NK-92 (cell line): Measurements from ENCODE around the gene GABPA.
A peak's percentile ranks its signal among the peaks of the same experiment; 100 is the strongest.
"Not testable (repeated sequence)": the region's sequence is repeated elsewhere in the genome, so short reads cannot be mapped to it uniquely, and the experiment has no call there.

Source experiments
- DNase-seq: peaks from one replicate; lab custom pipeline; 2025; ENCODE audit not compliant: unreplicated experiment; lab: John Stamatoyannopoulos, UW

Gene GABPA

GRCh38 chr21:25734904-25735645 is at the start of gene GABPA, which contains the start of gene ATP5PF:
GABPA (plus strand) TSS chr21:25734972; CDS start chr21:25741599, 6,627 bp downstream.
ATP5PF (minus strand) TSS chr21:25734904; CDS start chr21:25729794, 5,110 bp downstream.
- DNase-seq, result peak; percentile 87

GRCh38 chr21:25687787-25688186 is 47.0 kb upstream of the GABPA start:
- DNase-seq, result no peak

DNA sequence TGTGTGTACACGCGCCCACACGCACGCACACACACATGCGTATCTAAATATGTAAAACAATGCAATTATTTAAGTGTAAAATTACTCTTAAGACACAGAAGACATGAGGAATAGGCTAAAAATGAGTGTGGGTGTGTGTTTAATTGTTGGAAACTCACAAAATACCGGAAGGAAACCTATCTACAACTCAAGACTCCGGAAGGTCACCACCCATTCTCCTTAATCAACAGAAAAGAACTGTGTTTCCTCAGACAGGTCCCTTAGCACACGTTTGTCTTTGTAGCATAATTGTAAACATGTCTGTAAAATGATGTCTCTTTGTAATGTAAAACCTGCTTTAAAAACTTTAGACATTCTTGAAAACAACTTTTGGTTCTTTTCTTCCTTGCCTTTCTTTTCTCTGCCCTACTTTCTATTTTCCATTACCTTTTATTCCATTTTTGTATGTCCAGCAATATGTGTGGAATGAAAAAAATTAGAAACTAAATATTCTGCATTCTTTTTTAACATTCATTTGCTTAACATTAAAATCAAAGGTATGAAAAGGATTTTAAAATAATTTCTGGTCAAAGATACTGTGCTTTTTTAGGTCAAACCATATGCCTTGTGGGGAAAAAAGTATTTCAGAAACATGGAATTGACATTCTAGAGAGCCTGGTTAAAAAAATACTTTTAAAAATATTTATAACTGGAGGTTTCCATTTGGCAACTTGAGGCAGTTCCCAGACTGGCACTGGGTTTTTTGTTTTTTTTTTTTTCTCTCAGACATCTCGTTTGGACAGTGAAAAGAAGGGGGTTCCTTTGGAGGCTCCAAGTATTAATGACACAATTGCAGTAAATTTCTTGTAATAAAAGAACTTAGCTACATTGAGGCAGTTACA is 46.3 kb upstream of the GABPA start:
- no peak for DNase-seq

DNA sequence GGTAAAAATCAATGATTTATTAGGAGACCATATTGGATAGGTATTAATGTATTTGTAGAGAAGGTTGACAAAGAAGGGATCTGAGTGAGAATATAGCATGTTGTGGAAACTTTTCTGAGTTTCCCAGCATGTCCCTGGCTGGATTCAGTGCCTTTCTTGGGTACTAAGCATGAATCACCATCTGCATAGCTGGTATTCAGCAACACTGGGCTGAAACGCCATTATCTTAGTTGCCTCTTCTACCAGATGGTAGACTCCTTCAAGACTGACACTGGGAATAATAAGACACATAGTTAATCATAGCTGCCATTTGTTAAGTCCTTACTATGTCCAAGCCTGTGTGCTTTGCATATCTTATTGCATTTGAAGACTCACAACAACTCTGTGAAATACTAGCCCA is 45.5 kb upstream of the GABPA start:
- no peak for DNase-seq

DNA sequence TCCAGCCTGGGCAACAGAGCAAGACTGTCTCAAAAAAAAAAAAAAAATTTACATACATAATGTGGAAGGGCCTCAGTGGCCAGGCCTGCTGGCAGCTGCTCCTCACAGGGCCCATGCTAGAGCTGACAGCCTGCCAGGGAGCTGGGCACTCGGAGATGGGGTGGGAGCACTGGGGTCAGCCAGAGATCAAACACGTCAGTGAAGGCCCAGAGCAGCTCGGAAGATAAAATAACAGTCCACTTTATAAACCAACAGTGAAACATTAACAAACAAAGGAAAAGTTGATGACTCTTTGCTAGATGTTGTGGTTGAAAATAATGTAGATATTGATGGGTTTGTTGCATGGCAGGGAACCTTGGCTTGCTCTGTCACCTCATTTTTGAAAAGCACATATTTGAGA is 42.8 kb upstream of the GABPA start:
- DNase-seq, result no peak

- not testable (repeated sequence) for DNase-seq
Measured at GRCh38 chr21:25695461-25695860, 39.3 kb upstream of the GABPA start.

GRCh38 chr21:25700741-25701140 is 34.0 kb upstream of the GABPA start:
- DNase-seq, result no peak

DNA sequence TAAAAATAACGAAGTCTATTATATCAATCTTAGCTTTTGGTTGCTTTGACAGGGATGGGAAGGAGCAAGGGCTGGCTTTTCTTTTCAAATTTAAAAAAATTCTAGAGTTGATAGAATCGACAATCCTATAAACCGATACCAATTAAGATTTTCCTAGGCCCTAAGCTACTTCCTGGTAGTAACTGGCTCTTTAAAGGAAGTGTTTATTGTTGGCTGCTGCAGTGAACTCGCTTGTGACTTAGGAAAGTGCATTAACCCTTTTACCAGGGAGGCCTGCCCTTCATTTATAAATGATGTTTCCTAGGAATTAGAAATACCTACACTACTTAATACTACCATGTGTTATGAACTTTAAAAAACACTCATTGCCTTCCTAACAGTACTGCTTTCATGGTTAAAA is 33.2 kb upstream of the GABPA start:
- DNase-seq, result no peak

DNA sequence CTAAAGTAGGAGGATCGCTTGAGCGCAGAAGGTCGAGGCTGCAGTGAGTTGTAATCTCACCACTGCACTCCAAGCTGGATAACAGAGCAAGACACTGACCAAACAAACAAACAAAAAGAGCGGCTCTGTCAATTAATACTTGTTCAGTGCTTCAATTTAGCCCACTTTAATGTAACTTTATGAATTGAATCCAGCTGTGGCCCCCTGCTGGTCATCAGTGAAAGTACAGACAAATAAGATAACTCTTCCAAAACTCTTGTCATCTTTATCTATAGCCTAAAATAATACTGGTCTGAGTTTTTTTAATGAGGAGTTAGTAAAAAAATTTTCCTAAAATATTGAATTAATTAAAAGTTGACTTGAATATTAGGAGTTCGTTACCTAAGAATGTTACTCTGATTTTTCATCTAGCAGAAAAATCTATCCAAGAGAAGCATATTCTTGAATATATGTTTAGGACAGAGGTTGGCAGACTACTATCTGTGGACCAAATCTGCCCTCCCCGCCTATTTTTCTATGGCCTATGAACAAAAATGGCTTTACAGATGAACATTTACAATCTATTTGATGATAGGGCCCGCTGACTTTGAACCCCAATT is 26.2 kb upstream of the GABPA start:
- no peak for DNase-seq

- no peak for DNase-seq
Measured at GRCh38 chr21:25709684-25710265, 25.0 kb upstream of the GABPA start.

DNA sequence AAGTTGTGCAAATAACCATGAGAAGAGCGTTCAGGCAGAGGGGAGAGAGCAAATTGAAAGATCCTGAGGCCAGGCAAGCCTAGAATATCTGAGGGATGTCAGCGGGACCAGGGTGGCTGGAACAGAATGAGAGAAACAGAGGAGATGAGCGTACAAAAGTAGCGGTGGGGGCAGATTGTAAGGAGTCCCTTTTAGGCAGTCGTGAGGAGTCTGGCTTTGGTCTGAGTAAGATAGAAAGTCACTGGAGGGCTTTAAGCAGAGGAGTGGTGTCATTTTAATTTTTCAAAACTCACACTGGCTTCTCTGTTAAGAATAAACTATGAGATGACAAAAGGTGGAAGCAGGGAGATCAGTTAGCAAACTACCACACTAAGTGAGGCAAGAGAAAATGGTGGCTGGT is 24.2 kb upstream of the GABPA start:
- DNase-seq, result no peak

- DNase-seq, result not testable (repeated sequence)
Measured at GRCh38 chr21:25714066-25714465, 20.7 kb upstream of the GABPA start.

- DNase-seq, result no peak
Measured at GRCh38 chr21:25717491-25718147, 17.2 kb upstream of the GABPA start.

DNA sequence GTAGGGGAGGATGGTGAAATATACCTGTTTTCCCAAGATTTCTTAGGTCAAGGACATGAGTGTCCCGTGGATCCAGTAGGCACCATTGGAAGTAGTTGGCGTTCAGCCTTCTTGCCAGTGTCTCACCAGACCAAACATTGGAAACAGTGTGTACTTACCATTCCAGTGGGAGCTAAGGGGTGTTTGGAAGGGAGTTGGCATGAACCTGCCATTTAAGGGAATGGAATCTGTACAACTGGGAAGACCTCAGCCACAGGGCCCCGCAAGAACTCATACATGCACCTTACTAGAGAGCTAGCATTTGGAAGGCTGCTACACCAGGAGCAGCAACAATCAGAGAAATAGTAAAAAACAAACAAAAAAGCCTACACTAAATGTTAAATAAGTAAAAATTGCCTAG is 12.8 kb upstream of the GABPA start:
- no peak for DNase-seq

DNA sequence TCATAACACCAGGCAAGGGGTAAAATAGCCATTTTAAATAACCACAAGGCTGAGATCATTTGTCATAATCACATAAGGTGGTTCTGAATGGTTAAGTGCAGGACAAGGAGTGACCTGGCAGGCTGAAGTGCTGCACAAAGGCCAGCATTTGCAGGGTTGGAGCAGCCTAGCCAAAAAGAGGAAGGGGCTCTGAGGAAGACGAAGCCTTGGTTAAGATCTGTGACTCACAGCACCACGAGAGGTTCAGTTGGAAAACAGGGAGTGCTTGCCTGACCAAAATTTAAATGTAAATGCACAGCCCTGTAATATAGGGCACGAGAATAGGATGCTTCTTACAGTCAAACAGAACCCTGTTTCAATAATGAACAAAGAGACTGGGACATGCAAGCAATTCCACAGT is 12.1 kb upstream of the GABPA start:
- DNase-seq, result no peak

- no peak for DNase-seq
Measured at GRCh38 chr21:25732091-25732760, 2.5 kb upstream of the GABPA start.

- no peak for DNase-seq
Measured at GRCh38 chr21:25733859-25734653, 716 bp upstream of the GABPA start.

- no peak for DNase-seq
Measured at GRCh38 chr21:25734654-25734903, 193 bp upstream of the GABPA start.

DNA sequence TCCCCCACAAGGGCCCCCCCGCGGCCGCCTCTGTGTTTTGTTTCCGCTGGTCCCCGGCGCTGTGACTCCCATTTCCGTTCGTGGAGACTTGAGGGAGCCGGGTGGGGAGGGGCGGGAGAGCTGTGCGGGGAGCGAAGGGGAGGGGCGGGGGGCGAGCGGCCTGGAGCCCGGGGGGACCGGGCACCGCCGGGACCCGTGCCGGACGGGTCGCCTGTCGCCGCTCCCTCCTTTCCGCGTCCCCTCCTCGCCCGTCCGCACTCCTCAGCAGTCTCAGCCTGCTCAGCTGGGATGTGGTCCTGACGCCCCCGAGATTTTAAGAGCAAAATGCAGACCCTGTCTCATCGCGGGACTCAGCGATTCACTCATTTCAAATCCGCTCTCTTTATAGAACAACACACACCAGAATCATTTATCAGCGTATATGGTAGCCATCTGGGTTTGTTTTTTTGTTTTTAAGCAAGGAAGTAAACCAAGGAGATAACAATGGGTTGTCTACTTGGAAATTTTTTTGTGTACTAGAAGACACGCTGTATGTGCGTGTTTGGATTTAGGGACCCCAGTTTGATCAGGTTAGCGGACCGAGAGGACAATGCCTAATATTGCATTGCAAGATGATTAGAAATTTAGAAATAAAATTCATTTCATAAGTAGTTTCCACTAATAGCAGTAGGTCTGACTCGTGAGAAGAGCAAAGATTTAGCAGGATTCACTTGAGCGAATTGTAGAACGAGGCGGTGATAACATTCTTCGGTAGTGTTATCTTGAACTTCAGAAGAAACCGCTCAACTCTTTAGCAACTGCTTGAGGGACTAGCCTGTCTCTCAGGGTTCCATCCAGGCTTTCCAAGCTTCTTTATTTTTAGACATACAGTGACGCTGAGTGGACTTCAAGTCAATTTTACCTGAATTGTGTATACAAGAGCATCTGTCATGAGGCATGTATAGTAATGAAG is 1.1 kb downstream of the GABPA start:
- DNase-seq, result no peak
